GM19324 (cell line): Measurements from ENCODE around the gene FOXRED2.
"Not testable (repeated sequence)": the region's sequence is repeated elsewhere in the genome, so short reads cannot be mapped to it uniquely, and the experiment has no call there.

Experiments
- ATAC-seq: cut with Tn5 transposase; IDR thresholded peaks from one replicate; pipeline ENCODE4 v1.9.1; 2021; ENCODE audit warnings: mild to moderate bottlenecking, moderate library complexity; ENCODE audit not compliant: unreplicated experiment, low FRiP score

The FOXRED2 gene

GRCh38 chr22:36506637-36507517, at the start of gene FOXRED2:
Gene FOXRED2 (minus strand): TSS chr22:36507040. CDS start chr22:36506422, 618 bp downstream.
- ATAC-seq: peak; percentile 72

GRCh38 chr22:36554098-36554497, 47.3 kb upstream of the FOXRED2 start:
- ATAC-seq: no peak

DNA sequence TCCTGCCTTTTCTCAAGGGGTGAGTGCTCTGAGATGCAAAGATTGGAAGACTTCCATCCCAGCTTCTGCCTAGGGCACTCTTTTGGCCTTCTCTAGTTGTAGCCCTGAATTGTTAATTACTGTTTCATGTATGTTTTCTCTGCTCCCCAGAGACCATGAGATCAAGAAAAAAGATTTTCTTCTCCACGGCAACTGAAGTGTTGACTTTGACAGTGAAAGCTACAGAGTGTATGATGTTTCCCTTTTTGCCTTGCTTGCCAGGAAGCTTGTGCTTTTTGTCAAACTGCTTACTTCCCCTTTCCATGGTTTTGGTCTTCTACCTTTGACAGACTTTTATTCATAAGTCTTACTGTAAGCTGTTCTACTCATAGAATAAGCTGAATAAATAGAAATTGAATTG, 45.4 kb upstream of the FOXRED2 start:
- no peak for ATAC-seq

DNA sequence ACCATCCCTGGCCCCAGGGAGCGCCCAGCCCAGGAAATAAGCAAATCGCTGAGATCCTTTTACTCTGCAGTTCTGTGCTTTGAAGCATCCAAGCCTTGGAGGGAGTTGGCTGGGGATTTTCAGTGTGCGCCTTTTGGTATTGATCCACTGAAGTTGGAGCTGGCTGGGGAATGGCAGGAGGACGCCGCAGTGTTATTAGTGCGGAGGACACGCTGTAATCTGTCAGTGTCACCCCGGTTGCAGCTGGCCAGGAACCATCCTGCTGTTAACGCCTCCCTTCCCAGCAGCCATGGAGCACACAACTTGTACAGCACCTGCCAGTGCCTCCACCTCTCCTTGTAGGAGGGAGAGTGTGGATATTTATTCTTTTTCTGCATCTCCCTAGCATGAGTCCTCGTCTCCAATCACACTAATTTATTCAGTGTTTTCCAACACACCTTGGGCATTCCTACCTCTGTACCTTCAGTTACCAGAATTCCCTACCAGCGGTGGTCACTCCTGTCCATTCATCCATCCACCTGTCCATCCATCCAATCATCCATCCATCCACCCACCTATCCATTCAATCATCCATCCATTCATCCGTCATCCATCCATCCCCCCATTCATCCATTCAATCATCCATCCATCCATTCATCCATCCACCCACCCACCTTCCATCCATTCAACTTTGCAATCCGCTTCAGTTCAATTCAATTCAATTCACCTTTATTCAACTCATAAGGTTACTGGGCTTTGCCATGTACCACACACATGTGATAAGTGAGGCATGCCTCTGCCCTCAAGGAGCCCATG, 44.1 kb upstream of the FOXRED2 start:
- ATAC-seq: no peak

GRCh38 chr22:36549033-36549432, 42.2 kb upstream of the FOXRED2 start:
- no peak for ATAC-seq

GRCh38 chr22:36548606-36549005, 41.8 kb upstream of the FOXRED2 start:
- no peak for ATAC-seq

GRCh38 chr22:36546932-36547331, 40.1 kb upstream of the FOXRED2 start:
- ATAC-seq: no peak

- ATAC-seq: no peak
These were observed 39.4 kb upstream of the FOXRED2 start for GRCh38 chr22:36546092-36546804.

DNA sequence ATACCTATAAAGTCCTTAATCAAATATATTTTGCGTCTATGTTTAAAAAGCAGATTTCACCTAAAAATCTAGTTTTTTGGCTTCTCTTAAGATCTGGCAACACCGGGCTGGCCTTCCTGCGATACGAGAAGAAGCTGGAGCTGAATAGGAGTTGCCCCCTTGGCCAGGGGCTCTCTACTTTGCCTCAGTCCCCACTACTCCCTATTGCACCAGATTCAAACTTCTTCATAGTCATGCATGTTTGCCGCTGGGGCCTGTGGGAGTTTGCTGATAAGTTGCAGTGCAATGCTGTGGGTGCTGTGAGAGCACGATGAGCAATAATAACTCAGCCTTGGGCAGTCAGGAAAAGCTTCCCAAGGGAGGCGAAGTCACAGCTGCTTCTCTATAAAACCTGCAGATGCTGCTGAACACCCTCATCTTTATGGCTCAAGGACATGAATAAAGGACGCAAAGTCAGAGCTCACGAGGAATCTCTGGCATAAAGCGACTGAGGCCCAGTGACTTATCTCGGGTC, 37.3 kb upstream of the FOXRED2 start:
- no peak for ATAC-seq

GRCh38 chr22:36541831-36542411, 35.1 kb upstream of the FOXRED2 start:
- no peak for ATAC-seq

- ATAC-seq: no peak
These were observed 34.2 kb upstream of the FOXRED2 start for GRCh38 chr22:36540867-36541642.

DNA sequence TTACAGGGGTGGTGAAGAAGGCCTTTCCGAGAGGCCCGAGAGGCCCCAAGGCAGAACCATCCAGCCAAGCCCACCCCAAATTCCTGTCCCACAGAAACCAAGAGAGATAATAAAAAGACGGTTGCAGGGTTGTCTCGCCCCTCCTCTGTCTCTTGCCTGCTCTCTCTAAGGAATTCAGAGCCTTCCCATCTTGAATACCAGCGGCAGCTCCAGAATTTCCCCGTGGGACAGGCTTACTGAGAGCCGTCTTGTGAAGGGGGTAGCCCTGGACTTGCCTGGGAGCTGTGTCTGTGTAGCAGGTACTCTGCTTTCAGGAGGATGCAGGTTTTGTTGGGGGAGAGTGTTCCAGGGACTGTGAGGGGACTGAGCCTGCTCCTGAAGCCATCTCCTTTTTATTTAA, 31.7 kb upstream of the FOXRED2 start:
- no peak for ATAC-seq

GRCh38 chr22:36536717-36537116, 29.9 kb upstream of the FOXRED2 start:
- ATAC-seq: no peak

DNA sequence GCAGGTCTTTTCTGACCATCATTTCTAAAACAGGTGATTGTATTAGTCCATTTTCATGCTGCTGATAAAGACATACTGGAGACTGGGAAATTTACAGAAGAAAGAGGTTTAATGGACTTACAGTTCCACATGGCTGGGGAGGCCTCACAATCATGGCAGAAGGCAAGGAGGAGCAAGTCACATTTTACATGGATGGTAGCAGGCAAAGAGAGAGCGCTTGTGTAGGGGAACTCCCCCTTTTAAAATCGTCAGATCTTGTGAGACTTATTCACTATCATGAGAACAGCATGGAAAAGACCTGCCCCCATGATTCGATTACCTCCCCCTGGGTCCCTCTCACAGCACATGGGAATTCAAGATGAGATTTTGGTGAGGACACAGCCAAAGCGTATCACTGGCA, 26.5 kb upstream of the FOXRED2 start:
- not testable (repeated sequence) for ATAC-seq

DNA sequence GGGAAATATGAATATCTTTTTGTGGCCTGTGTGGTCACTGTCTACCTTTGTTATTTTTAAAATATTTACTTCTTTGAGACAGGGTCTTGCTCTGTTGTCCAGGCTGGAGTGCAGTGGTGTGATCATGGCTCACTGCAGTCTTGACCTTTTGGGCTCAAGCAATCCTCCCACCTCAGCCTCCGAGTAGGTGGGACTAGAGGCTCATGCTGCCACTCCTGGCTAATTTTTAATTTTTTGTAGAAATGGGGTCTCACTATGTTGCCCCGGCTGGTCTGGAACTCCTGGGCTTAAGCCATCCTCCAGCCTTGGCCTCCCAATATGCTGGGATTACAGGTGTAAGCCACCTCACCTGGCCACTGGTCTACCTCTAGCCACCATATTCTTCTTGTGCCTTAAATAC, 25.6 kb upstream of the FOXRED2 start:
- ATAC-seq: no peak

GRCh38 chr22:36528795-36529751, 22.2 kb upstream of the FOXRED2 start, which contains the start of gene EIF3D:
Gene EIF3D (minus strand): TSS chr22:36529166. CDS start chr22:36526121, 3,045 bp downstream.
- peak; percentile 95 for ATAC-seq

DNA sequence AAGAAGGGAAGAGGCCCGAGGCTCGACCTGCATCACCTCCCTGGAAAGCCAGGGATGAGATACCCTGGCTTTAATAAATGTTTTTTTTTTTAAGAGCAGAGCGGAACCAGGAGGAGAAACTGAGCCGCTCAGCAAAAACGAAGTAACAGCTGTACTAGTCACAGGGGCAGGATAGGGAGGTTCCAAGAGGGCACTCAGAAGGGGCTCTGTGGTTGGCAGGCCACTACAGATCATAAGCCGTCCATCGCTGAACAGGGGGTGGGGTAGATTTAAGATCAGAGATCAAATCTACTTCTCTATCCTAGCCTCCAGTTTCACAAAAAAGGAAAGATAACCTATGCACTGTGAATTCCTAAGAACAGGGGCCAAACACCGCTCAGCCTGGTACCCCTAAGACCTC, 21.5 kb upstream of the FOXRED2 start:
- ATAC-seq: no peak

GRCh38 chr22:36522662-36523061, 15.8 kb upstream of the FOXRED2 start:
- ATAC-seq: no peak
